ENCODE data around the gene DIS3L. TPM values are rescaled to one million over a fixed set of nuclear protein-coding genes. Genes with fewer than 3 reads are reported as not detected.
"Not testable (repeated sequence)": the region's sequence is repeated elsewhere in the genome, so short reads cannot be mapped to it uniquely, and the experiment has no call there.

DIS3L gene
- total RNA-seq, 4 donors from 2014 or later: 12.5 to 34.0 (median 20.6) TPM

GRCh38 chr15:66359740-66360139 lies 66.4 kb downstream of the DIS3L start:
- WGBS, 2 donors: 44 to 55% methylated on average over 7 of the region's 7 CpGs
- no peaks in the 10 kb centered on the region for H3K9me3 ChIP-seq
- peaks cover 0 to 34% (median 0%) of the 10 kb centered on the region in 3 donors for H3K4me1 ChIP-seq
- DNase-seq: no peak
- H3K36me3 ChIP-seq: no peaks in the 10 kb centered on the region
- intact Hi-C loops (cut with DNase I): no loop called here
- H3K4me3 ChIP-seq: no peak overlapping the region
- TF ChIP-seq, protein P1, sequence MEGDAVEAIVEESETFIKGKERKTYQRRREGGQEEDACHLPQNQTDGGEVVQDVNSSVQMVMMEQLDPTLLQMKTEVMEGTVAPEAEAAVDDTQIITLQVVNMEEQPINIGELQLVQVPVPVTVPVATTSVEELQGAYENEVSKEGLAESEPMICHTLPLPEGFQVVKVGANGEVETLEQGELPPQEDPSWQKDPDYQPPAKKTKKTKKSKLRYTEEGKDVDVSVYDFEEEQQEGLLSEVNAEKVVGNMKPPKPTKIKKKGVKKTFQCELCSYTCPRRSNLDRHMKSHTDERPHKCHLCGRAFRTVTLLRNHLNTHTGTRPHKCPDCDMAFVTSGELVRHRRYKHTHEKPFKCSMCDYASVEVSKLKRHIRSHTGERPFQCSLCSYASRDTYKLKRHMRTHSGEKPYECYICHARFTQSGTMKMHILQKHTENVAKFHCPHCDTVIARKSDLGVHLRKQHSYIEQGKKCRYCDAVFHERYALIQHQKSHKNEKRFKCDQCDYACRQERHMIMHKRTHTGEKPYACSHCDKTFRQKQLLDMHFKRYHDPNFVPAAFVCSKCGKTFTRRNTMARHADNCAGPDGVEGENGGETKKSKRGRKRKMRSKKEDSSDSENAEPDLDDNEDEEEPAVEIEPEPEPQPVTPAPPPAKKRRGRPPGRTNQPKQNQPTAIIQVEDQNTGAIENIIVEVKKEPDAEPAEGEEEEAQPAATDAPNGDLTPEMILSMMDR (IDR thresholded peaks at IDR 0.05): no peak
- no peak for TF ChIP-seq POLR2A (IDR thresholded peaks at IDR 0.05)
- no peaks in the 10 kb centered on the region for H3K27me3 ChIP-seq
- H3K27ac ChIP-seq: peak overlapping the region; percentile 30 to 89 (median 76)

DNA sequence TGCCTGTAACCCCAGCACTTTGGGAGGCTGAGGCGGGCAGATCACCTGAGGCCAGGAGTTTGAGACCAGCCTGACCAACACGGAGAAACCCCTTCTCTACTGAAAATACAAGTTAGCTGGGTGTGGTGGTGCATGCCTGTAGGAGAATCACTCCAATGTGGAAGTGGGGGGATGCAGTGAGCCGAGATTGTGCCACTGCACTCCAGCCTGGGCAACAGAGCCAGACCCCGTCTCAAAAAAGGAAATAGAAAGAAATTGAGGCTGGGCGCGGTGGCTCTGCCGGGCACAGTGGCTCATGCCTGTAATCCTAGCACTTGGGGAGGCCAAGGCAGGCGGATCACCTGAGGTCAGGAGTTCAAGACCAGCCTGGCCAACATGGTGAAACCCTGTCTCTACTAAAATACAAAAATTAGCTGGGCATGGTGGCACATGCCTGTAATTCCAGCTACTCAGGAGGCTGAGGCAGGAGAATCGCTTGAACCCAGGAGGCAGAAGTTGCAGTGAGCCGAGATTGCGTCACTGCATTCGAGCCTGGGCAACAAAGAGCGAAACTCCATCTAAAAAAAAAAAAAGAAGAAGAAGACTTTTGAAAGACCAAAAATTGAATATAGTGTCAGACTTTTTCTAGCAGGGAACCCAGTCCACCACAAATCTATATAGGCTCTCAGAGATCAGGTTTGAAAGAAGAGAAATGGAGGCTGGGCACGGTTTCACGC lies 68.5 kb downstream of the DIS3L start:
- H3K27me3 ChIP-seq; H3K36me3 ChIP-seq; DNase-seq; intact Hi-C loops (cut with DNase I); H3K27ac ChIP-seq; H3K9me3 ChIP-seq; H3K4me3 ChIP-seq: not testable (repeated sequence)
- WGBS, 2 donors: 77 to 79% methylated on average over 15 of the region's 15 CpGs
- H3K4me1 ChIP-seq: peaks cover 0 to 16% (median 0%) of the 10 kb centered on the region in 3 donors

- 47% methylated on average over 1 of the region's 1 CpG; no CpG with 5 or more reads in 1 of the 2 donors for WGBS, 2 donors
- DNase-seq: no peak
- intact Hi-C loops (cut with DNase I): no loop called here
Measured at GRCh38 chr15:66362776-66363175, 69.4 kb downstream of the DIS3L start.

DNA sequence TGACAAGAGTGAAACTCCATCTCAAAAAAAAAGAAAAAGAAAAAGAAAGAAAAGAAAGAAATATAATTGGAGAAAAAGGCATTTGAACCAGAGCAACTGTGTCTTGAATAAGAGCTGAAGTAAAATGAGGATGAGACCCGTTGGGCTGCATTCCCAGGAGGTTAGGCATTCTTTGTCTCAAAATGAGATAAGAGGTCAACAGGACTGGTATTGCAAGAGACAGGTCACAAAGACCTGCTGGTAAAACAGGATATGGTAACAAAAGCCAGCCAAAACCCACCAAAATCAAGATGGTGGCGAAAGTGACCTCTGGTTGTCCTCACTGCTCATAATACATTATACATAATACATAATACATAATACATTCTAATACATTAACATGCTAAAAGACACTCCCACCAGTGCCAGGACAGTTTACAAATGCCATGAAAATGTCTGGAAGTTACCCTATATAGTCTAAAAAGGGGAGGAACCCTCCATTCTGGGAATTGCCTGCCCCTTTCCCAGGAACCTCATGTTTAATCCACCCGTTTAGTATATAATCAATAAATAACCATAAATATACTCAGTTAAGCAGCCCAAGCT lies 71.7 kb downstream of the DIS3L start:
- no peaks in the 10 kb centered on the region for H3K27me3 ChIP-seq
- no peak overlapping the region for H3K27ac ChIP-seq
- H3K9me3 ChIP-seq: no peaks in the 10 kb centered on the region
- WGBS, 2 donors: 81 to 96% methylated on average over 3 of the region's 3 CpGs
- DNase-seq: no peak
- H3K4me1 ChIP-seq: peaks cover 0 to 18% (median 5%) of the 10 kb centered on the region in 3 donors
- H3K4me3 ChIP-seq: no peak overlapping the region
- no peaks in the 10 kb centered on the region for H3K36me3 ChIP-seq
- intact Hi-C loops (cut with DNase I): no loop called here
- TF ChIP-seq POLR2A (IDR thresholded peaks at IDR 0.05): no peak
- TF ChIP-seq, protein P1 (IDR thresholded peaks at IDR 0.05): no peak

More at GRCh38 chr15:66362776-66363175, 69.4 kb downstream of the DIS3L start:
- no peaks in the 10 kb centered on the region for H3K9me3 ChIP-seq
- TF ChIP-seq, protein P1 (IDR thresholded peaks at IDR 0.05): no peak
- no peaks in the 10 kb centered on the region for H3K36me3 ChIP-seq
- peaks cover 0 to 11% (median 0%) of the 10 kb centered on the region in 3 donors for H3K4me1 ChIP-seq
- H3K27ac ChIP-seq: no peak overlapping the region
- H3K4me3 ChIP-seq: no peak overlapping the region
- no peaks in the 10 kb centered on the region for H3K27me3 ChIP-seq

- Histone ChIP-seq H3K27me3 (no peaks in the 10 kb centered on the region), H3K36me3 (no peaks in the 10 kb centered on the region), H3K4me1 (peaks cover 0 to 17% (median 12%) of the 10 kb centered on the region in 3 donors), H3K9me3 (peaks cover 0 to 10% (median 0%) of the 10 kb centered on the region in 3 donors), H3K4me3 (peak overlapping the region in 3 of 4 donors; percentile 33 to 62 (median 39)), H3K27ac (peak overlapping the region; percentile 68 to 84 (median 75))
- intact Hi-C loops (cut with DNase I): no loop called here
- no peak for DNase-seq
- WGBS, 2 donors: 11 to 16% methylated on average over 12 of the region's 12 CpGs
- TF ChIP-seq POLR2A (IDR thresholded peaks at IDR 0.05): no peak
- TF ChIP-seq, protein P1 (IDR thresholded peaks at IDR 0.05): no peak
Measured at GRCh38 chr15:66369773-66370651, 76.6 kb downstream of the DIS3L start.

Measured in esophagus squamous epithelium (tissue), 5 donors.